Measurements from ENCODE around the gene XYLT1. TPM values are rescaled to one million over a fixed set of nuclear protein-coding genes. Genes with fewer than 3 reads are reported as not detected.

Gene XYLT1
- total RNA-seq, 1 experiment from 2014 or later: 14.5 TPM

DNA sequence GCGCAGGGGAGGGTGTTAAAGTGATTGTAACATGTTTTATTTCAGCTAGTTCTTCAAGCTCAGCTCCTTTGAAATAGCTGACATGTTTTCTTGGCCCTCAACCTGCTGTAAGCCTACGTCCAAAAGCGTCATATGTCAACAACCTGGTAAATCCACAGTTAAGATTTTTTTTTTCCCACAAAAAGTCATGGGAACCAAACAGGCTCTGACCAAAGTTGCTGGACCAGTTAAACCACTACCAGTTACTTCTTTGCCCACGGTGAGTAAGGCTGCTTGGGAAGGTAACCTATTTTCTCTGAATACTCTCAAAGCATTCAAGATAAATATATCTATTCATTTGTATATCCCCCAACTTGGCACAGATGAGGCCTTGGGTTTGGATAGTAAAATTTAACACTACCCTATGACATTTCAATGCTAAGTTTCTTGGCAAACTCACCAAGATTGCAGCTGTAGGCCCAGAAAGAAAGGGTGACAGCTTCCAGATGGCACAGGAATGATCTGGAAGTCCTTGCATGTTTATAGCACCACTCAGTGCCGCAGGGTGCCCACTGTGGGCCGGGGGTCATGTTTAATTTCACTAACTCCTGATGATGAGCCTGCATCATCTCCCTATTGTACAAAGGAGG, 166.2 kb downstream of the XYLT1 start:
- Histone ChIP-seq H2BK20ac (ENCODE audit: low read depth, low read length, poor library complexity, severe bottlenecking) (no peak overlapping the region), H3K18ac (ENCODE audit: insufficient read length, low read depth, low read length) (no peak overlapping the region), H2BK5ac (ENCODE audit: insufficient read length, low read length) (no peak overlapping the region), H3K4me2 (ENCODE audit: insufficient read depth, insufficient read length, low read length) (no peak overlapping the region), H3K27me3 (ENCODE audit: insufficient read depth, low read length) (no peaks in the 10 kb centered on the region), H3K79me1 (ENCODE audit: insufficient read depth, low read depth, low read length, poor library complexity, severe bottlenecking) (no peaks in the 10 kb centered on the region), H2BK15ac (ENCODE audit: low read depth, low read length) (no peak overlapping the region), H3T11ph (ENCODE audit: low read length) (no peak overlapping the region), H3K79me2 (ENCODE audit: insufficient read depth, low read length) (no peaks in the 10 kb centered on the region), H3K27ac (ENCODE audit: insufficient read length, low read depth, low read length) (no peak overlapping the region), H4K8ac (replicated peaks; ENCODE audit: insufficient read length, low read depth, low read length) (no peak overlapping the region), H4K5ac (ENCODE audit: insufficient read length, low read depth, low read length) (no peak overlapping the region), H2BK12ac (ENCODE audit: insufficient read length, low read depth, low read length) (no peak overlapping the region), H2BK120ac (ENCODE audit: low read depth, low read length, poor library complexity, severe bottlenecking) (no peak overlapping the region), H3K9ac (ENCODE audit: extremely low read depth, insufficient read length, low read length) (no peak overlapping the region), H2AK5ac (ENCODE audit: insufficient read length, low read length) (no peak overlapping the region), H4K91ac (ENCODE audit: insufficient read length, low read depth, low read length) (no peak overlapping the region), H3K23me2 (ENCODE audit: insufficient read length, low read depth, low read length, poor library complexity, severe bottlenecking) (no peaks in the 10 kb centered on the region), H3K4ac (ENCODE audit: low read depth, low read length) (no peak overlapping the region), H3K9me3 (ENCODE audit: control insufficient read depth, low read depth, low read length) (no peaks in the 10 kb centered on the region), H3K23ac (ENCODE audit: insufficient read length, low read depth, low read length) (no peak overlapping the region), H4K20me1 (ENCODE audit: control insufficient read depth, insufficient read depth, insufficient read length) (no peaks in the 10 kb centered on the region), H3K14ac (ENCODE audit: insufficient read depth, low read length) (no peak overlapping the region), H3K4me1 (ENCODE audit: insufficient read depth, low read length) (peaks cover 18% of the 10 kb centered on the region; the same call in 1 of the 2 replicates), H2AFZ (ENCODE audit: low read length) (no peak overlapping the region), H3K56ac (ENCODE audit: insufficient read length, low read depth, low read length) (no peak overlapping the region)
- no peak overlapping the region for H3K4me3 Mint-ChIP-seq
- no peak for DNase-seq
- peaks cover 64 to 67% of the 10 kb centered on the region in 2 experiments for H3K4me1 Mint-ChIP-seq
- H3K27ac Mint-ChIP-seq: no peak overlapping the region
- H3K27me3 Mint-ChIP-seq (ENCODE audit: low read depth): no peaks in the 10 kb centered on the region
- TF ChIP-seq CTCF (conservative IDR thresholded peaks at IDR 0.05): no peak
- no peaks in the 10 kb centered on the region for H3K9me3 Mint-ChIP-seq
- H3K36me3 Mint-ChIP-seq (ENCODE audit: insufficient read depth in 1 of 3, low read depth in 3 of 3): no peaks in the 10 kb centered on the region
- no CpG with 5 or more reads among the region's 6 CpGs for WGBS (ENCODE audit: extremely low coverage, insufficient read length, low lambda C conversion rate)

Measured in H9 (cell line).